ENCODE measurements around the gene IL2RA. TPM values are rescaled to one million over a fixed set of nuclear protein-coding genes. Genes with fewer than 3 reads are reported as not detected.

The IL2RA gene
- polyA plus RNA-seq, 1 experiment, result not detected

DNA sequence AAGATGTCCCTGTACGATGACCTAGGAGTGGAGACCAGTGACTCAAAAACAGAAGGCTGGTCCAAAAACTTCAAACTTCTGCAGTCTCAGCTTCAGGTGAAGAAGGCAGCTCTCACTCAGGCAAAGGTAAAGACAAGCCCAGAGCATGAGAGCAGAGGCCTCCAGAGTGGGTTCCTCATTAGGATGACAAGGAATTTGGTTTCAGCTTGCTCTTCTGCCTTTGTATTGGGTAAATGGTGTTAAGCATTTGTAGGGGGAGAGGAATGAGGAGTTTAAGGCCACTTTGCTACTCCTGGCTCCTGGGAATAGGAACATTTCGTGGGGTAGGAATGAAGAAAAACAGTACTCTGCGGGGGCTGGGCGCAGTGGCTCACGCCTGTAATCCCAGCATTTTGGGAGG, 34.9 kb upstream of the IL2RA start:
- Histone ChIP-seq H3K36me3 (ENCODE audit: control insufficient read depth, insufficient read depth, low read length) (peaks cover 4% of the 10 kb centered on the region; the same call in 1 of the 2 replicates), H3K4me3 (ENCODE audit: low read depth, low read length) (no peak overlapping the region), H3K27me3 (ENCODE audit: control insufficient read depth, insufficient read depth, low read length) (no peaks in the 10 kb centered on the region)
- TF ChIP-seq, protein P1, sequence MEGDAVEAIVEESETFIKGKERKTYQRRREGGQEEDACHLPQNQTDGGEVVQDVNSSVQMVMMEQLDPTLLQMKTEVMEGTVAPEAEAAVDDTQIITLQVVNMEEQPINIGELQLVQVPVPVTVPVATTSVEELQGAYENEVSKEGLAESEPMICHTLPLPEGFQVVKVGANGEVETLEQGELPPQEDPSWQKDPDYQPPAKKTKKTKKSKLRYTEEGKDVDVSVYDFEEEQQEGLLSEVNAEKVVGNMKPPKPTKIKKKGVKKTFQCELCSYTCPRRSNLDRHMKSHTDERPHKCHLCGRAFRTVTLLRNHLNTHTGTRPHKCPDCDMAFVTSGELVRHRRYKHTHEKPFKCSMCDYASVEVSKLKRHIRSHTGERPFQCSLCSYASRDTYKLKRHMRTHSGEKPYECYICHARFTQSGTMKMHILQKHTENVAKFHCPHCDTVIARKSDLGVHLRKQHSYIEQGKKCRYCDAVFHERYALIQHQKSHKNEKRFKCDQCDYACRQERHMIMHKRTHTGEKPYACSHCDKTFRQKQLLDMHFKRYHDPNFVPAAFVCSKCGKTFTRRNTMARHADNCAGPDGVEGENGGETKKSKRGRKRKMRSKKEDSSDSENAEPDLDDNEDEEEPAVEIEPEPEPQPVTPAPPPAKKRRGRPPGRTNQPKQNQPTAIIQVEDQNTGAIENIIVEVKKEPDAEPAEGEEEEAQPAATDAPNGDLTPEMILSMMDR (IDR thresholded peaks at IDR 0.05; ENCODE audit: insufficient read depth, low read depth, low read length), result no peak
- ChIA-PET POLR2A (no interaction called here), CTCF (interaction anchor here (0.9 to 3.0 kb wide), 4 partner anchors 11 to 305 kb away, joined by 3 to 11 read pairs (median 8); partner anchors contain the start of gene PFKFB3)
- DNase-seq (ENCODE audit: low read depth), result no peak

DNA sequence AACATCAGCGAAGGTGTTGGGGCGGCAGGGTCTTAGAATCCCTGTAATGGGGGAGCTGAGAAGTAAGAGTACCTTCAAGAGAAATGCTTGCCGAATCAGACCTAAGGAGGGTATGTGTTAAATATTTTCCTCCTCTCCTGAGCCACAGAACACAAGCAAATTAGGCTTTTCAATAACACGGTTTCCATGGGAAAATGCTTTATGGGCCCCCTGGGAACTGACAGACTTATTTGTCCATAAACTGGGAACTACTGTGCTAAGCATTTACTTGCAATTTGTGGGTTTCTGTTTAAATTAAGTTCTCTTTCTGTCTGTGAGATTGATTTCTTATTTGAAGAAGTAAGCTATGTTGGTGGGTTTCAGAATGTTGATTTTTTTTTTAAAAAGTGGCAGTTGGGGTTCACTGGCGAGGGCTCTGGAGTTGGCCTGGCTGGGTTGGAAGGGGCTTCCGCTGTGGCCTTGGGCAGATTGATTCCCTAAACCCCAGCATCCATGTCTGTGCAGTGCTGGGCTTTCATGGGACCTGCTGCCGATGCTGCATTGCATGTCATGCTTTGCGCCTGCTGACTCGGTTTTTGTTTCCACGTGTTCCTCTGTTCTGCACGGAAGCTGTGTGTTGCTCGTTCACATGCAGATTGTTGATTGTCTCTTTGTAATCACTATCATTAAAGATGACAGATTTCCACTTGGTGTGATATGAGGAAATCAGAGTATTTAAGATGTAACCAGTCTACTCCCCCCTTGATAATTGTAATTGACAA, 33.8 kb upstream of the IL2RA start:
- CTCF ChIA-PET, result interaction anchor here (1.4 to 3.0 kb wide), 3 partner anchors 10 to 306 kb away, joined by 8 to 11 read pairs (median 8); partner anchors contain the start of gene PFKFB3
- POLR2A ChIA-PET, result no interaction called here
- DNase-seq (ENCODE audit: low read depth), result no peak
- no peaks in the 10 kb centered on the region for H3K27me3 ChIP-seq (ENCODE audit: control insufficient read depth, insufficient read depth, low read length)
- peaks cover 2% of the 10 kb centered on the region; the same call in 1 of the 2 replicates for H3K36me3 ChIP-seq (ENCODE audit: control insufficient read depth, insufficient read depth, low read length)
- no peak overlapping the region for H3K4me3 ChIP-seq (ENCODE audit: low read depth, low read length)
- TF ChIP-seq, protein P1 (IDR thresholded peaks at IDR 0.05; ENCODE audit: insufficient read depth, low read depth, low read length), result no peak

DNA sequence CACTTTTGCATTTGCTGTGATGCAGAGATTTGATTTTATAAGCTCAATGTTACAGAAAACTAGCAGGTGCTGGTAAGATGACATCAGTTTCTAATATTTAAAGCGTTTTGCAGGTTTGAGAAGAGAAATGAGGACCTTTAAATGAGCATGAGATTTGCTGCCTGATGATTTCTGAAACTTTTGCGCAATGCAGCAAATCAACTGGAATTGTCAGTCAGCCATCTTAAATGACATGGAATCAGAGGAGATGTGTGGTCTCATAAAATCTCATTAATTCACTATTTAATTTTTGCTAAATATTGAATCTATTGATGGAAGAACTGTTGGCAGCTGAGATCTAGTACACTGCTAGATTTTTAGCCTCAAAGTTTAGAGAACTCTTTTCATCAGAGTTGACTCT, 30.6 kb upstream of the IL2RA start:
- no peak for DNase-seq (ENCODE audit: low read depth)
- Histone ChIP-seq H3K36me3 (ENCODE audit: control insufficient read depth, insufficient read depth, low read length) (peaks cover under 1% of the 10 kb centered on the region; the same call in 1 of the 2 replicates), H3K27me3 (ENCODE audit: control insufficient read depth, insufficient read depth, low read length) (no peaks in the 10 kb centered on the region), H3K4me3 (ENCODE audit: low read depth, low read length) (no peak overlapping the region)
- TF ChIP-seq, protein P1 (IDR thresholded peaks at IDR 0.05; ENCODE audit: insufficient read depth, low read depth, low read length), result no peak
- ChIA-PET CTCF (interaction anchor here (0.6 to 4.6 kb wide), 8 partner anchors 12 to 313 kb away, joined by 3 to 14 read pairs (median 4); partner anchors contain the start of gene PFKFB3), POLR2A (no interaction called here)

- TF ChIP-seq, protein P1 (IDR thresholded peaks at IDR 0.05; ENCODE audit: insufficient read depth, low read depth, low read length), result no peak
- 0 out of 2 replicates have a peak, but pooled peaks cover 2% of the 10 kb centered on the region for H3K27me3 ChIP-seq (ENCODE audit: control insufficient read depth, insufficient read depth, low read length)
- DNase-seq (ENCODE audit: low read depth), result no peak
- H3K36me3 ChIP-seq (ENCODE audit: control insufficient read depth, insufficient read depth, low read length), result no peaks in the 10 kb centered on the region
- CTCF ChIA-PET, result interaction anchor here (0.6 to 4.6 kb wide), 6 partner anchors 15 to 314 kb away, joined by 3 to 14 read pairs (median 4); partner anchors contain the start of gene PFKFB3
- POLR2A ChIA-PET, result no interaction called here
- no peak overlapping the region for H3K4me3 ChIP-seq (ENCODE audit: low read depth, low read length)
Observed at GRCh38 chr10:6091630-6092029, 29.5 kb upstream of the IL2RA start.

All from BJ (cell line).